NCI-H1105 treated with DMSO at 0.1 percent for 48 hours (cell line): ENCODE results near the gene DAZAP1.
"Not testable (repeated sequence)": the region's sequence is repeated elsewhere in the genome, so short reads cannot be mapped to it uniquely, and the experiment has no call there.

Source experiments
- DNase-seq: peaks from one replicate; lab custom pipeline; 2025; lab: John Stamatoyannopoulos, UW

Gene DAZAP1

GRCh38 chr19:1426736-1427135 is 19.4 kb downstream of the DAZAP1 start:
- no peak for DNase-seq

GRCh38 chr19:1427221-1427920 is 20.0 kb downstream of the DAZAP1 start:
- DNase-seq, result no peak

GRCh38 chr19:1428738-1429391 is 21.5 kb downstream of the DAZAP1 start:
- no peak for DNase-seq

DNA sequence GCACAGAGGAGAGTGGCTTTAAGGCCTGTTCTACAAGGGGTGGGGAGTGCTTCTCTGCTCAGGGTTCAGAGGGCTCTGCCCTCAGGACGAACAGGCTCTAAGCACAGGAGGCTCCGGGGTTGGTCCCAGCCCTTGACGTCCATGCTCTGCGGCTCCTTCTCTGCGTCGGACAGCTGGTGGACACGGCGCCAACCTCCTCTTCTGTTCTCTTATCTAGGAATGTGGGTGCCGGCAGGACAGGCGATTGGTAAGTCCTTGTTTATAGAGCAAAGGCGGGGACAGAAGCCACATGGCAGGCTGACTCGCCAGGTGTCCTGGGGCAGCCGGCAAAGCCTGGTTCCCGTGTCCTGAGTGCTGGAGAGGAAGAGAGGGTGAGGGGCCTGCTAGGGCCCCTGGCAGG is 22.4 kb downstream of the DAZAP1 start:
- no peak for DNase-seq

DNA sequence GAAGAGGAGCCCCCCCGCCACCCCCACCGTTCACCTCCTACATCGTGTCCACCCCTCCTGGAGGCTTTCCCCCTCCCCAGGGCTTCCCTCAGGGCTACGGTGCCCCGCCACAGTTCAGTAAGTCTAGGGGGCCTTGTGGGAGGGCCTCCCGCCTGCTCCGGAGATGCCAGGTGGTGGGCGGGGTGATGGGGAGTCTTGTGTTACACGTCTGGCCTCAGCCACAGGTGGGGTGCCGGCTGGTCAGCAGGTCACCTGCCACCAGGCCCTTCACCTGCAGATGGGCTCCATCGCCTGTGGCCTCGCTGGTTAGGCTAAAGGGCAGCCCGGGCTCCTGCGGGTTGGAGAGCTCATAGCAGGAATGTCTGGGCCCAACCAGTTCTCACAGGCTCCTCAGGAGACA is 22.9 kb downstream of the DAZAP1 start:
- DNase-seq, result no peak

DNA sequence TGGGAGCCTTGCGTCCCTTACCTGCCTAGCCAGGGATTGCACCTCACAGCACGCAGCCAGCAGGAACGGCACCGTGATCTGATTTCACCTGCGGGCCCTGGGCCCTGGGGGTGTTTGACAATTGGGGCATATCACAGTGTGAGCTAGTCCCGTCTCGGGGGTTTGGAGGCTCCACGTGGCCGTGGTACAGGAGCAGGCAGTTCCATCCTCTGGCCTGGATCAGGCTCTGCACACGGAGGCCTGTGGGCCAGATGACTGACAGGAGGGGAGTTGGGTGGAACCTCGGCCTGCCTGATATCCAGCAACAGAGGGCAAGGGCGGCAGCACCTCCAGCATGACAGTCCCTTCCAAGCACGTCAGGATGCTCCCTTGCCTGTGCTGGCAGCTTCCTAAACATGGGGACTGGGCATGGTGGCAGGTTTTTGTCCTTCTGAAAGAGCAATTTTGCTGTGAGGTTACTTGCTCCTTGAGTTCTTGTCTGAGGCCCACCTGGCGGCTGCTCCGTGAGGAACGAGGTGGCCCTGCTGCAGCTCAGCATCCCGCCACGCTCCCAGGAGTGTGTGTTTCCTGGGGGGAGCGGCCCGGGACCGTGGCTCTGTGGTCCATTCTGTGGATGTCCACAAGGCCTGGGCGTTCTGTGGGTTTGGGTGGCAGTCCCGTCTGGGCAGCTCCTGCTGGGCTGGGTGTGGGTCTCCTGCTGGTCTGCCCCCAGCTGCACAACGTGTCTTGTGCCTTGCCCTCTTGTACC is 24.5 kb downstream of the DAZAP1 start:
- DNase-seq, result no peak

DNA sequence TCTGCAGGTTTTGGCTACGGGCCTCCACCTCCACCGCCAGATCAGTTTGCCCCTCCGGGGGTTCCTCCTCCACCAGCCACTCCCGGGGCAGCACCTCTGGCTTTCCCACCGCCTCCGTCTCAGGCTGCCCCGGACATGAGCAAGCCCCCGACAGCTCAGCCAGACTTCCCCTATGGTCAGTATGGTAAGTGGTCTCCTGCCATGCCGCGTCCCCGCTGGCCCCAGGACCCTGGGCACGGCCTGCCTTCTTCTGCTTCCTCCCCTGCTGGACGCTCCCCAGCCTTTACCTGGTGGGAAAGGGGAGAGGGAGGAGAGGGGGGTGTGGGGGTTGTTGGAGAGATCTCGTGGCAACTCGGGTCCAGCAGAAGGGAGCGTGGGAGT is 25.1 kb downstream of the DAZAP1 start:
- DNase-seq, result no peak

DNA sequence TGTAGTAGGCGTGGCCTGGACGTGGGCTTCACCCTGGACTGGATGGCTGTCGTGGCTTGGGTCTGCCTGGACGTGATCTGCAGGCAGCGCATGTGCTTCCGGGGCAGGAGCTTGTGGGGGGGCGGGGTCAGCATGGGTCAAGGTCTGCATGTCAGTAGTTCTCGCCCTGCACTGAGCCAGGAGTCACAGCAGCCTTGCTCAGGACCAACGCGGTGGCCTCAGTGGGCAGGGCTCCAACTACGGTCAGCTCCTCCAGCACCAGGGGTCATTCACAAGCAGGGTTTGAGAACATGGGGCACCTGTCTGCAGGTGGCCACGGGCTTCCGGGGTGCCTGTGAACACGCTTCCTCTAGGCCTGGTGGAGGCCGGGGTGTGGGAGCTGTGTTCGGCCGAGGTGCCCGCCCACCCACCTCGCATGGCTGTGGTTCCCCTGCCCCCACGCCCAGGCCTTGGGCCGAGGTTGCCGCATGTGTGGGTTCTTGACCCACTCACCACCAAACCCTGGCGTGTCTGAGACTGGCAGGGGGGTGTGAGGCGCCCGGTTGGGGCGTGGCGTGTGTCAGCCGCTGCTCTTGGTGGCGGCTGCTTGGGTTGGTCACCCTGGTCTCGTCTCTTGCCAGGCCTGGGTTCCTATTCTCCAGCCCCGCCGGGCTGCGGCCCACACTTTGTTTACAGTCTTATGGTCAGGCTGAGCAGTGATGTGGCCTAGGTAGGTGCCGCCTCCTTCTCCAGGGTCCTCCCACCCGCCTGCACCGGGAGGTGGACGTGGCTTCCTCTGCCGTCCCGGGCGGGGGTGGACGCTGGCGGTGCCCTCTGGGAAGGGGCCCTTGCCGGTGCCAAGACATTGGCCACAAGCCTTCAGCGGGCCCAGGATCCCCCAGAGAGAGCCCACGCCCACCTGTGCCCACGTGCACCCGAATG is 26.0 kb downstream of the DAZAP1 start:
- no peak for DNase-seq

DNA sequence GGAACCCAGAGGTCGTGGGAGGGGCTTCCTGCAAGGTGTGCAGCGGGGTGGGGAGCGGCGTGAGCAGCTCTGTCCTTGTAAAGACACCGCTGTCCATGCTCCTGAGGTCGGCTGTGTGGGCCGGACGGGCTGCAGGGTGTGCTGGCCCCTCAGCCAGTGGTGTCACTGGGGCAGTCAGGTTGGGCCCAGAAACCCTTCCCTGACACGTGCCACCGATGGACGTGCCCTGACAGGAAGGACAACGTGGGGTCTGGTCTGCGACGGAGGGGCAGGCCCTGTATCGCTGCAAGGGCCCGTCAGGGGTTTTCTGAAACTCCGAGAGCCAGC is 26.6 kb downstream of the DAZAP1 start:
- DNase-seq, result no peak

GRCh38 chr19:1434577-1435060 is 27.2 kb downstream of the DAZAP1 start:
- no peak for DNase-seq

GRCh38 chr19:1435378-1435989 is 28.1 kb downstream of the DAZAP1 start:
- no peak for DNase-seq

DNA sequence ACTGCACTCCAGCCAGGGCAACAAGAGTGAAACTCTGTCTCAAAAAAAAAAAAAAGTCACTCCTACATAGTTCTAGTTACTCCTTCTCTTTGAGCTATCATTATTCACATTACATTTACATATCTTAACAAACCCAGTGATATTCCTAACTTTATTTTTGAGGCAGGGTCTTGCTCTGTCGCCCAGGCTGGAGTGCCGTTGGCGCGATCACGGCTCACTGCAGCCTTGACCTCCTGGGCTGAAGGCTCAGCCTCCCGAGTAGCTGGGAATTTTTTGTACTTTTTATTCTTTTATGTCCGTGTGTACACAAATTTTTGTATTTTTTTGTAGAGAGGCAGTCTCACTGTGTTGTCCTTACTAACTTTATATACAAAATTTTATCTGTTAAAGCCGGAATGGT is 30.2 kb downstream of the DAZAP1 start:
- DNase-seq, result no peak

DNA sequence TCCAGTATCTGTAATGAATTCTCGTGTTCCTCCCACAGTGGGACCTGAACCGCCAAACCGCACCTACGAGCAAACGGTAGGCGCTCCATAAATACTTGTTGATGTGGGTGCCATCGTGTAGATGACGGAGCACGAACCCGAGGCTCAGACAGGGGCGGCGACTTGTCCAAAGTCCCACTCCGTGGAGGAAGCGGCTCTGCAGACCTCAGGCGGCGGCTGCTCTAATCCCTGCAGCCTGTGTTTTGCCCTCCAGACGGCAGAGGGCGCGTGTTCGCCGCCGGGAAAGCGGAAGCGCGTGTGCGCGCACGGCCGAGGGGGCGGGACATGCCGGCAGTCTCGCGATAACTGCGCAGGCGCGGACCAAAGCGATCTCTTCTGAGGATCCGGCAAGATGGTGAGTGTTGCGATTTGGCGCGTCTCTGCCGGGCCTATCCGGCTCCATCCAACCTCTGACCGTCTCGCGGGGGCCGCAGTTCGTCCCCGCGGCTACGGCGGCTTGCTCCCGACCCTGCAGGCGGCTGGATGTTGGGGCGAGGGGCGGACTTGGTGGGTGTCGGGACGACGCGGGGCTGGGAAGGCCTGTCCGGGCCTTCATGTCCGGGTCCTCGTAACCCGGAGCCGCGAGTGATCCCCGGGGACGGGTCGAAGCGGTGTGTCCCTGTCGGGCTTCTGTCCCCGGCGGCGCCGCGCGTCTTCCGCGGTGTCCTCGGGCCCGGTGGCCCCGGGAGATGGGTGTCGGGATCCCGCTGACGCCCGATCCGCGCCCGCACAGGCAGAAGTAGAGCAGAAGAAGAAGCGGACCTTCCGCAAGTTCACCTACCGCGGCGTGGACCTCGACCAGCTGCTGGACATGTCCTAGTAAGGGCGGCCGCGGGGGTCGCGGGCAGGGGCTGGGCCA is 30.9 kb downstream of the DAZAP1 start, which contains the start of gene RPS15:
Gene RPS15, plus strand, starts transcription at position 362 of the 898 bp plus-strand sequence. Its CDS starts 30 bp downstream, at position 392.
- peak; percentile 91 for DNase-seq

DNA sequence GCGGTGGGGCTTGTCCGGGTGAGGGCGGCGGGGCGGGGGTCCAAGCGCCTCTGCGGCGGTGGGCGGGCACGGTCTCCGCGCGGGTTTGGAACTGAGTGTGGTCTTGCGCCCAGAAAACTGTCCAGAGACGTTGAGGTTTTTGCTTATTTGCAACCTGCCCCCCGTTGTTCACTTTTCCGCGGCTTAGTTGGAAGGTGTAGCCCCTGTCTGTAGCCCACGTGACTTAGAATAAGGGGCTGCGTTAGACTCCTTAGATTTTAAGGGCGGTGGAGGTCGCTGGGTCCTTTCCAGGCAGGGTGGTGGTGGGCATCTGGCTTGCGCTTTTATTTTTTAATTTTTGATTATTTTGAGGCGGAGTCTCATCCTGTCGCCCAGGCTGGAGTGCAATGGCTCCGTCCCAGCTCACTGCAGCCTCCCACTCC is 31.6 kb downstream of the DAZAP1 start:
- no peak for DNase-seq

- DNase-seq, result not testable (repeated sequence)
These were observed 32.4 kb downstream of the DAZAP1 start for GRCh38 chr19:1439525-1440417.

DNA sequence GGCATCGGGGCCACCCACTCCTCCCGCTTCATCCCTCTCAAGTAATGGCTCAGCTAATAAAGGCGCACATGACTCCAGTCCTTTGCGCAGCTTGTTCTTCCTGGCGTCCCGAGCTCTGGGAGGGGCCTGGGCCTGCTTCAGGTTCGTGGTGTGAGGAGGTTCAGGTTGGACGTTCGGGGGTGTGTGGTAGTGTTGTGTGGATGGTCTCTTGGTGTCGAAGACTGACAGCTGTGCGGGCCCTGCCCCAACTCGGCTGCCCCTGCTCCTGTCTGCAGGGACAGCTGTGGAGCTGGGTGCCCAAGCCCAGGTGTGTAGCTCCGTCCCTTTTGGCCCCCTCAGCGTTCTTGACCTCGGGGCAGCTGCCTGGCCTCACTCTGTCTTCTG is 33.0 kb downstream of the DAZAP1 start:
- no peak for DNase-seq

DNA sequence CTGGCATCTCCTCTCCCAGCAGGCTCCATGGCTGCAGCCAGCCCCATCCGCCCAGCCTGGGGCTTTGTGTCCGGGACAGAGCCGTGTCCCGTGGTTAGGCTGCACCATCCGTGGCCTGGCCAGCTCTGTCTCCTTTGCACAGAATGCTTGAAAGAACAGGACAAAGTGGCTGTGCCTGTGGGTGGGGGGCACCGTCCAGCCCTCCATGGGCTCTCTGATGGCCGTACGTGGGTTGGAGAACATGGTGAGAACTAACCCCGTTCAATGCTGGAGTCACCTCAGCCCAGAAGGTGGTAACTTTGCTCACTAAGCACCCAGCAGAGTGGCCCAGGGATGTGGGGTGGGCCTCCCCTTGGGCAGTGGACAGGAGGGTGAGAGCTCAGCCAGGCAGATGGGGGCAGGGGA is 33.6 kb downstream of the DAZAP1 start:
- DNase-seq, result no peak

GRCh38 chr19:1441677-1442438 is 34.5 kb downstream of the DAZAP1 start:
- no peak for DNase-seq
